ENCODE measurements around the gene GABRG3. TPM values are rescaled to one million over a fixed set of nuclear protein-coding genes. Genes with fewer than 3 reads are reported as not detected.

The GABRG3 gene
- total RNA-seq, 1 donor from 2014 or later = 3.0 TPM

DNA sequence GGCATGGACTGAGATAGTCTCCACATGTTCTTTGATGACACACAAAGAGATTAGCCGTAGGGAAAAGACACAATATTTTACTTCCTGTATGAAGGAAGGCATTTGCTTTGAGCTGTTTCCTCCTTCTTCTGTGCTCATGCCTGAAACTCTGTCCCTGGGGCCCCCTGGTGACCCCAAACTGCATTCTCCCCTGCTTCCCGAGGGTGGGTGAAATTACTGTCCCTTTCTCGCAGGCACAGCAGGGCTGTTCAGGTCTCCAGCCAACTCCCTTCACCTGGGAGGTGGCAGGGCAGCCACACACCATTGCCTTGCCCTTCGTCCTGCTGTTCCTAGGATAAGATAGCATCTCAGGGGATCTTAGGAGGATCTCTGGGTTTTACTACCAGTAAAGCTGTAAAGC, 79.2 kb downstream of the GABRG3 start:
- Mint-ChIP-seq H3K9me3 (no peaks in the 10 kb centered on the region), H3K27ac (peak overlapping the region; percentile 31), H3K36me3 (no peaks in the 10 kb centered on the region), H3K4me3 (no peak overlapping the region), H3K4me1 (peaks cover 12% of the 10 kb centered on the region), H3K27me3 (ENCODE audit: low read depth) (no peaks in the 10 kb centered on the region)
- no peak for DNase-seq (ENCODE audit: low spot score in 2 of 2, unreplicated experiment in 2 of 2)
- no peak for TF ChIP-seq CTCF (IDR thresholded peaks at IDR 0.05; ENCODE audit: unreplicated experiment)

DNA sequence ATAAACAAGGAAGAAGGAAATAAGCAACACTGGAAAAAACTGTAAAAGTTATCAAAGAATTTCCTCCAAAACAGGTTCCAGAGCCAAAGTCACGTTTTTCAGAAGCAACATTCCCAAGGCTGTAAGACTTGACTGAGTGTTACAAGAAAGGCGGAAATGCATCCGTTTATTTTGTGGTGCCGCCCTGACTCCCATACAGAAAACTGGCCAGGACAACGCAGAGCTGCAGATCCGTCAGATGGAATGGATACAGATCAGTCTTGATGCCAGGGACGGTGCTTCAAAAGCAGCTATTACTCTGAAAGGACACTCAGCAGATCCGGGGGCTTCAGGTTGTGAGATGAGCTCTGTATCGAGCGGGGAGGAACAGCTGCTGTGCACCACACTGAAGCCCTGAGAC, 83.4 kb downstream of the GABRG3 start:
- H3K27ac Mint-ChIP-seq = no peak overlapping the region
- TF ChIP-seq CTCF (IDR thresholded peaks at IDR 0.05; ENCODE audit: unreplicated experiment) = no peak

GRCh38 chr15:27057904-27058645, 87.1 kb downstream of the GABRG3 start:
- no peak for DNase-seq (ENCODE audit: low spot score in 2 of 2, unreplicated experiment in 2 of 2)
- Mint-ChIP-seq H3K4me3 (no peak overlapping the region), H3K27me3 (ENCODE audit: low read depth) (peaks cover 3% of the 10 kb centered on the region), H3K27ac (no peak overlapping the region), H3K4me1 (peaks cover 24% of the 10 kb centered on the region), H3K36me3 (no peaks in the 10 kb centered on the region), H3K9me3 (no peaks in the 10 kb centered on the region)
- TF ChIP-seq CTCF (IDR thresholded peaks at IDR 0.05; ENCODE audit: unreplicated experiment) = no peak

More for the DNA sequence above, 83.4 kb downstream of the GABRG3 start:
- peaks cover 3% of the 10 kb centered on the region for H3K27me3 Mint-ChIP-seq (ENCODE audit: low read depth)
- H3K36me3 Mint-ChIP-seq = no peaks in the 10 kb centered on the region
- no peak for DNase-seq (ENCODE audit: low spot score in 2 of 2, unreplicated experiment in 2 of 2)
- peaks cover 7% of the 10 kb centered on the region for H3K4me1 Mint-ChIP-seq
- no peak overlapping the region for H3K4me3 Mint-ChIP-seq
- no peaks in the 10 kb centered on the region for H3K9me3 Mint-ChIP-seq

- Mint-ChIP-seq H3K4me3 (no peak overlapping the region), H3K27me3 (ENCODE audit: low read depth) (peaks cover 3% of the 10 kb centered on the region)
- TF ChIP-seq CTCF (IDR thresholded peaks at IDR 0.05; ENCODE audit: unreplicated experiment) = no peak
Measured at GRCh38 chr15:27058939-27059338, 88.0 kb downstream of the GABRG3 start.

DNA sequence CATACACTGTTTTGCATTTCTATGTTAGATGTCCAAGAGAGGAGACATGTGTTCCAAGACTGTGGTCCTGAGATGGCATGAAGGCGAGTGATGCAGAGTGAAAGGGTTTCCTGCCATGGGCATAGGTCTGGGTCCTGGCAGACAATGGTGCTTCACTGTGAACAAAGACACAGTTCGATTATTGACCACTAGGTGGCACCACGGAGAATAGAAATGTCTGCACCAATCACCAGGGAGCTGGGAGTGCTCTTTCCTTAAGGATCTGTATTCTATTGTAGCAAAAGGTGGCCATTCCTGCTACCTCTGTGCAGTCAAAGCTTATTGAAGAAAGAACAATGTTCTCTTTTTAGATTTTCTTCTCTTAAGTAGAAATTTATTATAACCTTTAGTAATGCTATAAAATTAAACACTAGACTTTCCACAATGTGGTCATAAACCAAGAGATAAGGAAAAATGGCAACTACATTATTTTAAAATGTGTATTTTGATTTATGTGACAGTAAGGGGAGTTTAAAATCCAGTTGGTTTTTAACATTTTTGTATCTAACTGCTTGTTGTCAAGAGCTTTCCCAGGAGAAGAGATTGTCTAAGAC, 88.7 kb downstream of the GABRG3 start:
- Mint-ChIP-seq H3K9me3 (no peaks in the 10 kb centered on the region), H3K4me3 (no peak overlapping the region), H3K27me3 (ENCODE audit: low read depth) (peaks cover 3% of the 10 kb centered on the region), H3K4me1 (peaks cover 22% of the 10 kb centered on the region), H3K36me3 (no peaks in the 10 kb centered on the region), H3K27ac (no peak overlapping the region)
- TF ChIP-seq CTCF (IDR thresholded peaks at IDR 0.05; ENCODE audit: unreplicated experiment) = peak; percentile 91
- DNase-seq (ENCODE audit: low spot score in 2 of 2, unreplicated experiment in 2 of 2) = peak in 1 of 2 experiments; percentile 53

More at GRCh38 chr15:27058939-27059338, 88.0 kb downstream of the GABRG3 start:
- no peak for DNase-seq (ENCODE audit: low spot score in 2 of 2, unreplicated experiment in 2 of 2)
- H3K9me3 Mint-ChIP-seq = no peaks in the 10 kb centered on the region
- no peaks in the 10 kb centered on the region for H3K36me3 Mint-ChIP-seq
- H3K27ac Mint-ChIP-seq = no peak overlapping the region
- H3K4me1 Mint-ChIP-seq = peaks cover 24% of the 10 kb centered on the region

Data from mesothelial cell of epicardium (in vitro differentiated cells).